ENCODE data around the gene RALGPS2.

- TF ChIP-seq EZH2 (IDR thresholded peaks at IDR 0.05; ENCODE audit: borderline replicate concordance, insufficient read depth, low read depth, low read length, poor library complexity, severe bottlenecking), result no peak
- no peak for TF ChIP-seq CTCF (IDR thresholded peaks at IDR 0.05)
Measured at GRCh38 chr1:178964469-178965330, 239.7 kb downstream of the RALGPS2 start.

Measured in B cell (primary cell).